COLO668 (cell line): ENCODE measurements around the gene CXCR4.
"Not testable (repeated sequence)": the region's sequence is repeated elsewhere in the genome, so short reads cannot be mapped to it uniquely, and the experiment has no call there.

Source experiments
- DNase-seq: peaks from one replicate; lab custom pipeline; 2025; ENCODE audit not compliant: unreplicated experiment; lab: John Stamatoyannopoulos, UW

CXCR4 gene

DNA sequence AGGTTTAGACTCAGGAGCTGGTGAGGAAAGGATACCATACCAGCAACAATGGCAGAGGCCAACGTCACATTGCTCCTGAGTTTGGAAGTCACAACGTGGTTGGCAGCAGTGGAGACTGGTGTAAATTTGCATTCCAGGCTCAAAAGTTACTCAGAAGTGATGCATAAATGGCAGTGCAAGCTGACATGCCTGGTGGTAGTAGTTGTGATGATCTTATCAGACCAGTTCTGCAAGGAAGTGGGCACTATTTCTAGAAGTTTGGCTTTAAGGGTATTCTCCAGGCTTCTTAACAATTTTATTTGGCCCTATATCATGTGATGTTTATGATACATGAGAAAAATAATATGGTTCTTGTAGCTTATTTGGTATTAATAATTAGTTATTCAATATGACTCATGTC lies 37.8 kb downstream of the CXCR4 start:
- no peak for DNase-seq

DNA sequence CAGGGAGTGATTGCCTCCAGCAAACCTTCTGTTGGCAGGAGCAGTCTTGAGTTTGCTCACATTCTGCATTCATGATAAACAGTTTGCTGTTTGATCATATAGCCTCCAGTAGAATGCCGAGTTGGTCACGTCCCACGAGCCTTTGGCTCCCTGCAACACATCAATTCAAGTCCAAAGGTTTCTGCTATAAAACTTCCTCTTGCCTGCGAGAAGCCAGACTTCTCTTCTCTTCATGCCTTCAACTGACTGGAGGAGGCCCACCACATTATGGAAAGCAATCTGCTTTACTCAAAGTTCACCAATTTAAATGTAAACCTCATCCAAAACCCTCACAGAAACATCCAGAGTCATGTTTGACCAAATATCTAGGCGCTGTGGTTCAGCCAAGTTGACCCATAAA lies 40.8 kb downstream of the CXCR4 start:
- DNase-seq: no peak

DNA sequence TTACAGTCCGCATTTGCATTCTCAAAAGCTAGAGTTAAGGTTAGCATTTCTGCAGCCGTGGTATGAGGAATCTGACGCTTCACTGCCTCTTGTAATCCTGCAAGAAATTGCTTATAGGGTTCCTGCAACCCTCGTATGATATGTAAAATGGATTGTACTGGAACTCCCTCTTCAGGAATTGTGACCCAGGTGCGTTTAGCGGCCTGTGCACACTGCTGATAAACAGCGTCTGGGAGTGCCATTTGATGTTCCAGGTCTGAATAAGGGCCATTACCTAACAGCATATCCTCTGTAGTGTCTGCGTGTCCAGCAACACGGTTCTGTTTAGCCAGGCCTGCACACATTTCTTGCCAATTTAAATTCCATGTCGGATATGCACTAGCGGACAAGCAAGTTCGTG lies 42.5 kb downstream of the CXCR4 start:
- no peak for DNase-seq

DNA sequence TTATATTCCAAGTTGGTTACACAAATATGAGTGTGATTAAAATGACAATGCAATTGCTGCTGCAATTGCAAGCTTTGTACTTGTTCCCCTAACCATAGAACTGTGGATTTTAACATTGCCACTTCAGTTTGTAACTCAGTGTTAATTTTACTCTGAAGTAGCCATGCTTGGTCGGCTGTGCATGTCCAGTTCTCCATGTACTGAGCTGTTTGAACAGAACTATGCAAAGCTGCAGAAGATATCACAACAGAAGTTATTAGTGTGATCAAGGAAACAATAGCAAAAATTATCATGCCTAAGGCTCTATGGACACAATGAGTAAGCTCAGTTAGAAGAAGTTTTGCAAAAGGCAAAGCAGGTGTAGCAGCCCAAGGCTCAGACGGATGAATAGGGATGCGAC lies 45.3 kb downstream of the CXCR4 start:
- no peak for DNase-seq

DNA sequence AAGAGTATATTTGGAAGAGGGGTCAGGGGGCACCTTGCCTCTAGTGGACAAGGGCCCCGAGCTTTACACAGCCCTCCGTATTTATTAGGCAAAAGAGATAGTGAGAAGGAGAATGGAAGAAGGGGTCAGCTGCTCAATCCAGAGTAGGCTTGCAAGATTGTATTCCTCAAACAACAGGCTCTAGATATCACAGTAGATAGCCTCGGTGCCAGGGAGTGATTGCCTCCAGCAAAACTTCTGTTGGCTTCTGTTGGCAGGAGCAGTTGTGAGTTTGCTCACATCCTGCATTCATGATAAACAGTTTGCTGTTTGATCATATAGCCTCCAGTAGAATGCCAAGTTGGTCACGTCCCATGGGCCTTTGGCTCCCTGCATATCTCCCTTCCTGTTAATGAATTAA lies 46.1 kb downstream of the CXCR4 start:
- not testable (repeated sequence) for DNase-seq

DNA sequence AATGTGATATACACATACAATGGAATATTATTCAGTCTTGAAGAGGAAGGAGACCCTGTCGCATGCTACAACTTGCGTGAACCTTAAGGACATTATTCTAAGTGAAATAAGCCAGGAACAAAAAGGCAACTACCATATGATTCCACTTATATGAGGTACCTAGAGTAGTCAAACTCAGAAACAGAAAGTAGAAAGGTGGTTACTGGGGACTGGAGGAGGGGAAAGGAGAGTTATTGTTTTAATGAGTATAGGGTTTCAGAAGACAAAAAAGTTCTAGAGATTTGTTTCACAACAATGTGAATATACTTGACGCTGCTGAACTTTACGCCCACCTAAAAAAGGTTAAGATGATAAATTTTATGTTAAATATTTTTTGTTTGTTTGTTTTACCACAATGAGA lies 47.0 kb downstream of the CXCR4 start:
- no peak for DNase-seq

DNA sequence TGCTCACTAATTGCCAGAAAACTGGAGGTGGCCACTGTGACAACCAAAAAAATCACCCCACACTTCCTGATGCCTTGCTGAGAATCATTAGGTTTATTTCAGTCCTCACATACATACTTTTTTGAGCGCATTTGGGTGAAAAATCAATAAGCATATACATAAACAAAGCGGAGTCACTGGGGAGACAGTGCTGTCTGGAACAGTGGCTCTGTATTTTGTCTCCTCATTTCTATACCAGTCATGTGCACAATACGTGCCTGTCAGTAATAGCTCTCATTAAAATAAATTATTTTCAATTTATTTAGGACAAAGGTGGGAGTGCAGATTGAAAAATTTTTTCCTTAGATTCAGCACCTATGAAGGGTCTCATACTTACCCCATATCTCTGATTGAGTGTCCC lies 48.2 kb downstream of the CXCR4 start:
- DNase-seq: no peak

DNA sequence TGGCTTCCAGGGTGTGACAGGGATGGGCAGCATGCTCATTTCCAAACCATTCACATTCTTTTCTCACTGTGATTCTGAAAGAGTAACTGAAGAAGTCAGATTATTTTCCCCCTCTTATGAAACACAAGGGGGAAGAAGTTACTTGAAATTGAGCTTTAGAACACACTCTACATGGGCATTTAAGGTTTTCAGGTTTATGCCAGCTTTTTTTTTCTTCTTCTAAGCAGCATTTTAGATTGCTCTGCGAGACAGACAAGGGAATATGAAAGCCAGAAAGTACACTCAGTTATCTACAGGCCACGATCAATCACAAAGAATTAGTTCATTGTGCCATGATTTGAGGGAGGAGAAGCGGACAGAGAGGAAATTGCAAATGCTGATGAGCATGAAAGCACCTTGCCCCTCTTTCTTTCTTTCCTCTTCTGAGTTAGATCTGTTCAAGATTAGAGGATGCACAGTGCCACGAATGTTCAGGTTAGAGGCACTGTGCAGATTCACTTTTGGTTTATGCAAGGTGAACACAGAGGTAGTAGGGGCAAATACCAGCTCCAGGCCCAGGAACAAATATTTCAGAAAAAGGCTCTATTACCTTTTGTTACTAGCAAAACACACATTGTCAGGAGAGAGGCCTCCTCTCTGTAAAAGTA lies 49.2 kb downstream of the CXCR4 start:
- DNase-seq: no peak

DNA sequence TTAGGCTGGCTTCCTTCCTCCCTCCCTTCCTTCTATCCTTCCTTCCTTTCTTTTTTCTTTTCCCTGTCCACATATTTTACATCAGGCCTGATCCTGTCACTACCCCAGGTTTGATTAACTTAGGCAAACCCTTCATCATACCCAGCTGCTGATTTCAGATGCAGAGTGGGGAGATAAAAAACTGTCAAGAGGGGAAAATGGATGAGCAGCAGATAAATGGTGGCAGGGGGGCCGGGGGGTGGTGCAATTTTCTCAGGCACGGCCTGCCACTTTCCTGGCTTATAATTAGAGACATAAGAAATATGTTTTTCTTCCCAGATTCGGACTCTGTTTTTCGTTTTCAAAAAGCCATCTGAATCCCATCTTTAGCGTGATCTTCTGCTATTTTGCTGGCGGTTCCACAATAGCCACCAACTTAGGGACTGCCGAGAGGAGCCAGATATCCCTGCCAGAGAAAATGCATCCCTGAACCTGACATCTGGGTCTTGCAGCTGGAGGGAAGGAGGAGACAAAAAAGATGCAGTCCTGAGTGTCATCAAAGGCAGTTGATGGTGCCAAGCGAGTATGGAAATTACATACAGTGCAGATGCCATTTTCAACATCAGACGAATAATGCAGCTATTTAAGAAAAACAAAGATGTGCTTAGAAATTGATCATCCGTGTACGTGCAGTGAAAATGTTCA lies 49.9 kb downstream of the CXCR4 start:
- DNase-seq: no peak

DNA sequence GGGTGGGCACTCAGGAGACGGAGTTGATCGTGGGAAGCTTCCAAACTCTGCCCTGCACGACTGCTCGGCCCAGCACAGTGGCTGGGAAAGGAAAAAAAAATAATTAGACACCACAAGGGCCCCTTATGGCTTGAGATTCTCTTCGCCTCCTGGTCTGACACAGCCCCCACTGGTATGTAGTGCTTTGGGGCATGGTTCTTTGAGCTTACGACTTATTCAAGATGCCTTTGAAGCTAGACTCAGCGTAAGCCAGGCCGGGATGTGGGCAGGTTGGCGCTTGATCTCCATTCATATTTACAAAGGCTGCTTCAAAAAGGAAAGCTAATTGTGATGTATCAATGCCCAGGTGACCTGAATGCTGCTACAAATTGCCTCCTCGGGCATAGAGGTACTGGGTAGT lies 50.5 kb downstream of the CXCR4 start:
- DNase-seq: no peak

DNA sequence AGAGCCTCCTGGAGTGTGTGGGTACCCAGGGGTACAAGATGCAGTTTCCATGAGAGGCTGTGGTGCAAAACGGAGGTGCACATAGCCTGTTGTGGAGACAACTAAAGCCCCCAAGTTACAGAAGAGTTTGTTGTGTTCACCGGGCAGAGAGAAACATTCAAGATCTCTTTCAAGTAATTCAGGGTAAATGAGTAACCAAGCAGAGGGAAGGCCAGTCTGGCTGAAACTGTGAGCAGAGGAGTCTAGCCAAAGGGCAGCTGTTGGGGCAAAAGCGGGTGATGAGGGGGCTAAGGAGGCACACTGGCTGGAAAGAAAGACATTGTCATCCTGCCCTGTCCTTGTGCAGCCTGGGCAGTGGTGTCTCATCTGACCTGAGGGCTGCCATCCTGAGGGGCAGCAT lies 52.0 kb downstream of the CXCR4 start:
- DNase-seq: no peak

DNA sequence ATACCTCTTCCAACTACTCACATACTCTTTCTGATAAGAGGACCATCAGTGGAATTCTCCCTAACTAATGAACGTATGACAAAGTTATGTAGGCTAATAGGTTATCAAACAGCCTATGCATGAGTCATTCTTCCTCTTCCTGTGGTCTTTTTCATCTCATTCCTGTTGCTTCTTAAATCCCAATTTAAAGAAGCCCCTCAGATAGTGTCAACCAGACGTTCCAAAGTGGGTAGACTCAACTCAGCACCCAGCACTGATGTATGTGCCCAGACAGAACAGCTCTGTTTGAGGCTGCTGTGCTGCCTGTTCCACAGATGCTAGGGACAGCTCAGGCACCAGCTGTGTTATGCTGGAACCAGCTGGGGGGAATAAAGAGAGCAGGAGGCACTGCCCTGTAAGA lies 52.6 kb downstream of the CXCR4 start:
- no peak for DNase-seq
